Amygdala (tissue), 56 donors: Measurements from ENCODE around the gene FBXW4.

ENCODE experiments used
- DNase-seq, 56 donors: peaks; one replicate each; lab custom pipeline; 2025; lab: John Stamatoyannopoulos, UW

Gene FBXW4

GRCh38 chr10:101619983-101620382, 75.0 kb downstream of the FBXW4 start:
- DNase-seq: no peak

DNA sequence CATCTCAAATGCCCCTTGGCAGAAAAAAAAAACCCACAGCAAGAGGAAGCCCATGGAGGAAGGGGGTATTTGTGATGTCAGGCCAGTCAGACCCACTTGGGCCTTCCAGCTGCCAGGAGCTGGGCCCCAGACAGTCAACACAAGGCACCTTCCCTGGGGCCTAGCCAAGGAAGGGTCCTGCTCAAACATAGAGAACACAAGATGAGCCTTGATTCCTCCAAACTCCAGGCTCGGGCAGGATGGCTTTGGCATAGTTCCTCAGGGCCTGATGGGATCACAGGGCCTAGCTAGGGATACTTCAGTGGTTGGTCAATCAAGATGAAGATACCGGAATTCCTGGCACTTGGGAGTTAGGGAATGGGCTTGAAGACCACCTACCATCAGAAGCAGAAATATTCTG, 76.1 kb downstream of the FBXW4 start:
- no peak for DNase-seq

DNA sequence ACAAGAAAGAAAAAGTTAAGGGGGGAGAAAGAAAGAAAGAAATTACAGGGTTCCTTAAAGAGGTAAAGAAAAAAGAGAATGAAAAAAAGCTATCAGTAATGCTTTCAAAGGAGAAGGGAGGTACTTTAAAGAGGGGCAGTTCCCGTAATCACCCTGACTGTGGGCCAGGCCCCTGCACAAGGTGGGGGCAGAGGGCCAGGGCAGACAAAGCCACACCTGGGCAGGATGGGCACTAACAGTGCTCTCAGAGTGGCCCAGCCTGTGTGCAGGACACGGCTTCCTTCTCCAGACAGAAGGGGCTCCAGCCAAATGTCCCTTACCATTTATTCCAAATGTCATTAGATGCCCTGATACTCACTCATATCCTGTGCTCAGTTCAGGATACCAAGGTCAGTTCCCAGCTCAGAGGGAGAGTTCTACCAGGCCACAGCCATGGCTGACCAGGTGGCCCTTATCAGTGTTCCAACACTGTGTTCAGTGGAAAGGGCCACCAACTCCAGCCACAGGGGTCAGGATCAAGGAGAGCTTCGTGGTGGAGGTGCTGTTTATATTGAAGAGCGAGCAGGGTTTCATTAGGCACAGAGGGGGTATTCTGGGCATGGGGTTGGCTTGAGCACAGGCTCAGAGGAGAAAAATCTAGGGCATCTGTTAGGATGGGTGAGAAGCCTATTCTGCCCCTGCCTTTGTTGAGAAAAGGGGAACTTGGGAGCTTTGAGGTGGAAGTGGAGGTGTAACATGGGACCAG, 77.0 kb downstream of the FBXW4 start:
- DNase-seq: no peak

DNA sequence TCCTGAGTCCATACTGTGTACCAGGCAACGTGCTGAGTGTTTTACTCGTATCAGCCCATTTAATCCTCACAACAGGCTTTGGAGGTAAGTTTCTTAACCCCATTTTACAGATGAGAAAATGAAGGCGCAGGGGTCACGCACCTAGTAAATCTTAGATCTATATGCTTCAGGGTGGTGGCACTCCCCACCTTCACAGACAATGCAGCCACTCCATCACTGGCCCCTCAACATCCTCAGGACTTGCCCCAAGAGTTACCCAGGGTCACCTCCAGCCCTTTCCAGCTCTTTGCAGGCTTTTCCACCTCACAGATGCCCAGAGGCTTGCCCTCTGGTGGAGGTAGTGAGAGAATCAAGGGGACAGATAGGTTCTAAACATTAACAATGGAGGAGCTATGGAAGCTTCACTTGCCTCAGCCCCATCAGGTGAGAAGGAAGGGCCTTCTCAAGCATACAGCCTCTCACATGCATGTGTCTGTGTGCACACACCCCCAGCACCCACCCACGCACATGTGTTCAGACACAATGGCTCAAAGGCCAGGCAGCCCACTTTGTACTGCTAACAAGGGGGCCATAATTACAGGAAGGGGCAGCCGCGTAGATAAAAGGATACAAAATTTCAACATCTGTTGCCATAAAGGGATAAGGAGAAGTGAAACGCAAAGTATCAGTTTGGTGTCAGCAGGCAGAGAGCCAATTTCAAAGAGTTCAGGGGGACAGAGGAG, 77.7 kb downstream of the FBXW4 start:
- DNase-seq: no peak

- DNase-seq: no peak
Measured at GRCh38 chr10:101616415-101617101, 78.4 kb downstream of the FBXW4 start.

DNA sequence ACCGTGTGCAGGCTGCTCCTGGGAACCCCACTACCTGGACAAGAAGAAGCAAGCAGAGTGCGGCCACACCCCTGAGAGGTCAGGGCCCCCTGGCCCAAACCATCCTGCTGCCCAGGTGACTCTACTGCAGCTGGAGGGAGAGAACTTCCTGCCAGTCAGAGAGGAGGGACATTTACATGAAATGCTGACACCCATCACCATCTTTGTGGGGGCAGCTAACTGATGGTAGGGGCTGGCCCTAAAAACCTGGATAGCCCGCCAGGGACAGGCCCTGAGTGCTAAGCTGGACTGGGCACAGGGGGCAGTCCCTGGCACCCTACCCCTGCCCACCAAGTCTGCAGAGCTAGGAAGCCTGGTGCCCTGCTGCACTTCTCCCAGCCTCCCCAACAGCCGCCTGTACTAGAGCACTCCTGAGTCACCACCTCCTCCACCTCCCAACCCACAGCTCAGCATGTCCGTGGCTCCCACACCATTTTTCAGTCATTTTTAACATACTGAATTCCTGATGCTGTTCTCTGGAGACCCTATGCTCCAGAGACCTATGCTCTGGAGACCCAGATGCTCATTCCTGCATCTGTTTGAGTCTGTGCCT, 79.3 kb downstream of the FBXW4 start:
- no peak for DNase-seq

- no peak for DNase-seq
Measured at GRCh38 chr10:101614663-101615524, 80.1 kb downstream of the FBXW4 start.

GRCh38 chr10:101613646-101614045, 81.3 kb downstream of the FBXW4 start:
- no peak for DNase-seq

GRCh38 chr10:101612872-101613271, 82.1 kb downstream of the FBXW4 start:
- DNase-seq: no peak

DNA sequence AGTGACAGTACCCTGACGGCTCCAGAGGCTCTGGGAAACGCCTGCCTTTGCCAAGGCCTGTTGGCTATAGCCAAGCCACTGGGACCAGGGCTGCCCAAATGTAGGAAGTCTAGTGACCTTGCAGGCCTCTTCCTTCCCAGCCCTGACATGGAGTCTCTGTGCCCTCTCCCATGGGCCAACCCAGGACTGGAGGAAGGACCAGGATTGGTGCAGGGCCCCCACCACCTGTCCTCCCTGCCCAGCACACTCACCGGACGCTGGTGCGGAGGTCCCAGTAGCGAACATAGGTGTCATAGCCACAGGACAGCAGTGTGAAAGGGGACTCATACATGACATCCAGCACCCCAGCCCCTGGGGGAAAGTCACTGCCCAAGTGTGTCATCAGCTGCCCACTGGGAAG, 82.9 kb downstream of the FBXW4 start:
- no peak for DNase-seq

DNA sequence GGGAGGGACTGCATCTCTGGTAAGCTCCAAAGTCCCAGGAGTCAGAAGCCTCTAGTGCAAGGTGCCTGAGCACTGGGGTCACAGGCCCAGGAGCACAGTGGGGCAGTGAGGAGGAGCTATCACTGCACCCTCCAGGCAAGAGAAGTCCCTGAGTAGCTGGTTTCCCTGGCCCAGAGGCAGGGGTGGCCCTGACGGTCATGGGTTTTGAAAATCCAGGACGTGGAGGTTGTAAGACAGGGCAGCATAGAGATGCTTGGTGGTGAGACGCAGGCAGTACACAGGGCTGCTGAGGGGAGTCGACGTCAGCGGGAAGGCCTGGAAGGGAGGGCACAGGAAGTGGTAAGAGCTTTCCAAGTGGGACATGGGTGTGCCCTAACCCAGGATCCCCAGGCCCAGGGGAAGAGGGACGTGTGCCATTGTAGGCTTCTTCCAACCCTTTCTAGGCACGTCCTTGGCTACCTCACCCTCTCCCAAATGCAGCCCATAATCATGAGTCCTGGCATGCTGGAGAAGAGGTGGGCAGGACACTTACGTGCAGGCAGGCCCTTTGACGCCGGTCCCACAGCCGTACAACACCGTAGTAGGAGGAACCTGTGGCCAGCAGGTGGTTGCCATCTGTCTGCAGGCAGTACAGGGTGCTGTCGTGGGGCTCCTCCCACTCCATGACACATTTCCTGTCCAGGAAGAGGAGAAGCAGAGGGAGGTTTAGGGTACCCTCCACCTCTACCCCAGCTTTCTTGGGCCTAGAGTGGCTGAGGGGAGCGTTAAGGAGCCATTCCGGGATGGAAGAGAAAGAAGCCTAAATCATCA, 83.7 kb downstream of the FBXW4 start:
- DNase-seq: no peak

DNA sequence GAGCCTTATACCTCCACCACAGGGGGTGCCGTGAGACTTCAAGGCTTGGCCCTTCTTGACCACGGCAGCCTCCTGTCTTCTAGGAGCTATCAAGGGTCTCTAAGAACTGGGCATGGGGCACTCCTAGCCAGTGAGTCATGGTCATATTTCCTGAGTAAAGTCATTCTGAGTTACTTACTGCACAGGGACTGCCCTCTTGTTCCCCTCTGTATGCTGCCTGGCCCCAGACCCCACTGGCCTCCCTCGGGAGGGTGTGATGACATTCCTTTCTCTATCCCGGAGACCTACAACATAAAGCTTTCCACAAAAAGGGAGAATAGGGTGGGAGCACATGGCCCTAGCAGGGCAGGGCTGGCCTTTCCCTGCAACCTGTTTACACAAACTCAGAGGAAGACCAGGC, 85.5 kb downstream of the FBXW4 start:
- no peak for DNase-seq

DNA sequence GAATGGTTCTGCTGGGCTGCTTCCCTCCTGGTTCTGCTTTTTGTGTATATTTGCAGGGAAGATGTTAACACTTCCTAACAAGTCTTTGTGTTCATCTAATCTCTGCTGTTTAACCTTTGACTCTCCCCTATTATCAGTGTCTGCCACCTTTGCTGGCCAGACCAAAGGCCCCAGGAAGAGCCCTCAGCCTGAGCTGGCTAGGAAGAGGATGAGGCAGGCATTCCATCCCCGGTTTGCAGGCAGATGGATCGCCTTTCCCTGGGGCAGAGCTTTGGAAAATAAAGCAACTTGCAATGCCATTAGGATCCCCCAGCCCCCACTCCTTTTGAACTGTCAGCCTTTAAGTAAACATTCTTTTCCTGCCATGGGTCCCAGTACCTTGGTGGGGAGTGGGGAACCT, 87.8 kb downstream of the FBXW4 start:
- DNase-seq: no peak

GRCh38 chr10:101602761-101603398, 92.1 kb downstream of the FBXW4 start:
- peak in 52 of 56 donors; percentile 8 to 85 (median 50) for DNase-seq

- DNase-seq: no peak
Measured at GRCh38 chr10:101601541-101601940, 93.4 kb downstream of the FBXW4 start.

DNA sequence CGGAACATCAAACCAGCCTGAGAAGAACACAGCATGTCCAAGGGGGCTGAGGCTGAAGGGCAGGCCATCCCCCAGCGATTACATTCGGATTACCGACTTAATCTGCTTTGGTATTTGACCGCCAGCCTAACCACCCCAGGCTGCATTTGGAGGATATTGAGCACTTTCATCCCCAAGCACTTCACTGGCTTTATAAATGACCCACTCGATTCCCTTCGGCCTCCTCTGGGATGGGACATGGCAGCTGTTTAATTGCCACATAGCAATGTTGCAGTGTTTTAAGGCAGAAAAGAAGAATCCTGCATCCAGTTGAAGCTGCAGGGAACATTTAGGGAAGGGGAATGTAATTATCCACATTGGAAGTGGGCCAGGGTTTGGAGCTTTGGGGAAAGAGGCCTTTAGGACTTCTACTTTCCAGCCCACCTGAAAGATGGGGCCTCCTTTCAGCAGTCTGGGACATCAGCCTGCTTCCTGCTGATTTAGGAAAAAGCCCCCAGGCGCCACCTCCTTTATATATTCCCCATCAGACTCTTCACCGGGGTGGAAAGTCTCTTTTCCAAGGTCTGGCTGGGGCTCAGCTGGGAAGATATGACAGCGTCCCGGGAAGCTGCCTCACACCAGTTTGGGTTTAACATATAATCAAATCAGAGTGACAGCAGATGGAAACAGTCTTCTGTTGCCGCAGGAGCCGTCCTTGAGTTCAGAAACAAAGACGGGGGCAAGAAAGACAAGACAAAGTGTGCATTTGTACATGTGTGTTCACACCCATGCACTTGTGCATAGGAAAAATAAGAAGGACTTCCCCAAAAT, 97.7 kb downstream of the FBXW4 start:
- no peak for DNase-seq

DNA sequence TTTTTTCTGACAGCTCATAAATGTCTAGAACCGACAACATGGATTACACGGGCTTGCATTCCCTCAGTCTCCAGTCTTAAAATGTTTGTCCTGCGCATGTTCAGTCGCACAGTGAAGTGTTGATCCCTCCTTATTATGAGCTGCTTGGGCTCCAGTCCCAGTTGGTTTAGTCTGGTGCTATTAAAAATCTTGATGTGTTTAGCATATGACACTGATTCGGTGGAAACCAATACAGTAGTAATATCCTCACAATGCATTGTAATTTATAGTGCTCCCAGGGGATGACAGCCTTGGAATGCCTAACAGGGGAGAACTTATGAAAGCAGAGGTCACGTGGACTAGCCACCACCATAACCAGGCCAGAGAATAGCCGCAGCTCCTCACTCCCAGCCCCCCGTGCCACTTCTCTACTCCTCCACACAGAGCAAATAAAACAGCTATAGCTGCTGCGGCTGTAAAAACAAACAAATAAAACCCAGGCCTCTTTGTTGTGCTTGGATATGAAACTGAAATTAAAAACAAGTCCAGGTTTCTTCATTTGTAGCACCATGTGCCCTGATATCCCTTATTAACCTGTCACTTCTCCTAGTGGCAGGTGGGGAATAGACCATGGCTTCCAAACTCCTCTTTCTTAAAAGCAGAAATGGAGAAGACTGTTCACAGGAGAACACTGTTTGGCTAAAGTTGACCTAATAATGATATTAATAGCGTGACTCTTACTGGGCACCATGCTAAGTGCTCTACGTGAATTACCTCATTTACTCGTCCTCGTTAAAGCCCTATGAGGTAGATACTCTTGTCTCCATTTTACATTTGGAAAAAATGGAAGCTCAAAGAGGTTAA, 99.2 kb downstream of the FBXW4 start:
- DNase-seq: no peak
